GM19025 (cell line): ENCODE data around the gene ZYX.

ENCODE experiments used
- ATAC-seq: cut with Tn5 transposase; IDR thresholded peaks from one replicate; pipeline ENCODE4 v1.9.1; 2021; ENCODE audit warnings: mild to moderate bottlenecking, low read depth, moderate library complexity; ENCODE audit not compliant: unreplicated experiment

The ZYX gene

GRCh38 chr7:143380646-143381426, at the start of gene ZYX:
TSS of gene ZYX (plus strand) at chr7:143381345. CDS start at chr7:143381572, 227 bp downstream.
- ATAC-seq, result peak; percentile 82

GRCh38 chr7:143334244-143334643, 46.9 kb upstream of the ZYX start:
- no peak for ATAC-seq

GRCh38 chr7:143337216-143337615, 43.9 kb upstream of the ZYX start:
- no peak for ATAC-seq

GRCh38 chr7:143341842-143342241, 39.3 kb upstream of the ZYX start:
- no peak for ATAC-seq

GRCh38 chr7:143343596-143343995, 37.5 kb upstream of the ZYX start:
- no peak for ATAC-seq

GRCh38 chr7:143345428-143345900, 35.7 kb upstream of the ZYX start:
- peak; percentile 61 for ATAC-seq

GRCh38 chr7:143346018-143346417, 35.1 kb upstream of the ZYX start:
- no peak for ATAC-seq

- no peak for ATAC-seq
Observed at GRCh38 chr7:143347950-143348349, 33.2 kb upstream of the ZYX start.

- no peak for ATAC-seq
Observed at GRCh38 chr7:143351060-143351459, 30.1 kb upstream of the ZYX start.

GRCh38 chr7:143351574-143351973, 29.6 kb upstream of the ZYX start:
- ATAC-seq, result no peak

- ATAC-seq, result no peak
Observed at GRCh38 chr7:143352531-143353002, 28.6 kb upstream of the ZYX start.

GRCh38 chr7:143354376-143354775, 26.8 kb upstream of the ZYX start:
- no peak for ATAC-seq

GRCh38 chr7:143354965-143355364, 26.2 kb upstream of the ZYX start:
- ATAC-seq, result no peak

GRCh38 chr7:143355450-143356385, 25.4 kb upstream of the ZYX start:
- ATAC-seq, result no peak

GRCh38 chr7:143356414-143357050, 24.6 kb upstream of the ZYX start:
- no peak for ATAC-seq

- no peak for ATAC-seq
Observed at GRCh38 chr7:143358626-143359025, 22.5 kb upstream of the ZYX start.

- ATAC-seq, result no peak
Observed at GRCh38 chr7:143359771-143360353, 21.3 kb upstream of the ZYX start.

GRCh38 chr7:143360788-143361551, 20.2 kb upstream of the ZYX start:
- no peak for ATAC-seq

- no peak for ATAC-seq
Observed at GRCh38 chr7:143361552-143362130, 19.5 kb upstream of the ZYX start.
